HG02884 (cell line): ENCODE measurements around the gene IL1RAPL2.
"Not testable (repeated sequence)": the region's sequence is repeated elsewhere in the genome, so short reads cannot be mapped to it uniquely, and the experiment has no call there.

Experiments
- ATAC-seq: cut with Tn5 transposase; IDR thresholded peaks from one replicate; pipeline ENCODE4 v1.9.1; 2021; ENCODE audit warnings: mild to moderate bottlenecking, moderate library complexity; ENCODE audit not compliant: unreplicated experiment

The IL1RAPL2 gene

DNA sequence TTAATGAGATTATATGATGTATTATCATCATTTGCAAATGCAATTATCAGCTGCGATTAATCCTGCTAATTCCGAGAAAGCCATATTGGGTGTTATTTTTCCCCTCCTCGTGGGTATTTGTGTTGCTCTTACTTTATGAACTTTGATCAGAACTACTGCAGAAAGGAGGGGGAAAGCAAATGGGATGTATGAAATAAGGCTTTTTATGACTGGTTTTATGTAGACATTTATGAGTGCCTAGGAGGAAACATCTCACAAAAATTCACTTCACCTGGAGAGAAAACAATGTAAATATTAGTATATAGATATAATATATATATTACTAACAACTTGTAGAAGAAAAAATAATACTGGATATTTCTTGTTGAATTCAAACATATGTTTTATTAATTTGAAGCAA is 440.1 kb downstream of the IL1RAPL2 start:
- ATAC-seq, result no peak

DNA sequence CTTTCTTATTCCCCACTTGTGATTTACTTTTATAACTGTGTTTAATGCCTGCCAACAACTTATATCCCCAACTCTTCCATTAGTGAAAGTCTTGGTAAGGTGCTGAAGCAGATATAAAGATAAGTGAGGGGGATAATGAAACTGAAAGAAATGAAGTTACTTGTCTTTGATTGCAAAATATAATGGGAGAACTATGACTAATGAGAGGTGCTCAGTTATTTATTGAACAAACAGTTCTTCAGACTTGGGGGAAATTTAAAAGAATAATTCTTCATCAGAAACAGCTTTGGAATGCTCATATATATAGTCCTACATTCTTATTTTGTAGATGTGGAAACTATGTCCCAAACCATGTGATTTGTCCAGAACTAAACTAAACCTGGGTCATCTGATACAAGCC is 441.0 kb downstream of the IL1RAPL2 start:
- no peak for ATAC-seq

DNA sequence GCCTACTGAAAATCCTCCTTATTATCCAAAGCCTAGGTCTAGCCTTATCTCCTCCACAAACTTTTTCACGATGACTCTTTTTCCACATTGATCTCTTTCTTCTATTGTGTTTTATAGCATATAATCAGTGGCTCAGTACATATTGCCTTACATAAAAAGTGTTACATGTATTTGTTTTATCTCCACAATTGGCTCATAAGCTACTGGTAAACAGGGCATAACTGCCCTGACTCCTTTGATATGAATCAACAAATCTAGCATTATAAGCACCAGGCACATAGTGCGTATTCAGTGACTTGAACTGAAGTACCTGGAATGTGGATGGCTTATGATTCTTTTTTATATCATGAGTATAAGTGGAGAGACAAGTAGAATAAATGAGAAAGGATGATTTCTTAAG is 447.7 kb downstream of the IL1RAPL2 start:
- ATAC-seq, result no peak

DNA sequence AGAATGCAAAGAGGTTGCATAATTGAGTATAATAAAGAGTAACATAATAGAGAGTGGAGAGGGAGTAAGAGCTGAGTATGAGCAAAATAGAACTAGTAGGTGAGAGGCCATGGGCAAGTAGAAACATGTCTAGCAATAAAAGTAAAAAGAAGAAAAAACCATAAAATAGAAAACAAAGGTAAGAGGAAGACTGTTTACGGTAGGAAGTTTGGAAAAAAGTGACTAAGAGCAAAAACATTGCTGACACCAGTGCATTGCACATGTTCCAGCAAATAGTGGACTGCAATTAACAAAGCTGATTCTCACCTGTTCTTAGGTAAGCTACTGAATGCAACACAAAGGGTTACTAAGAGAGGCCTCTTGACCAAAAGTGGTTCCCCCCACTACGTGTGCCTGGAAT is 451.6 kb downstream of the IL1RAPL2 start:
- no peak for ATAC-seq

DNA sequence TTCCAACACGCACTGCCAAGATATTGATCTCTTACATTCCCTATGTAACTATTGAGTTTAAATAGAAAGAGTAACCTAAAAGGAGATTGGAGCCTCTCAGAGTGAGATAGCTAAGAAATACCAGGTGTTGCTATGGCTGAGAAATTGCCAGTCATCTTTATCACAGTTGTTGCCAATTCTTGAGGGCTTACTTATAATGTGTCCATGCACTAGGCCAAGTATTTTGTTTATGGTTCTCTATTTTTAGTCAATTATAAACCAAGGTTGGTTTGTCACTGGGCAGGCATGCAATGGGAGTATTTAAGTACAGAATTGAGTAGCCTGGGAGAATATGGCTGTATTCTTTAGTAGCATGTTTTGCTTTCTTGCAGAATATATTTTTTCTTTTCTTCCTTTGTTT is 452.9 kb downstream of the IL1RAPL2 start:
- no peak for ATAC-seq

DNA sequence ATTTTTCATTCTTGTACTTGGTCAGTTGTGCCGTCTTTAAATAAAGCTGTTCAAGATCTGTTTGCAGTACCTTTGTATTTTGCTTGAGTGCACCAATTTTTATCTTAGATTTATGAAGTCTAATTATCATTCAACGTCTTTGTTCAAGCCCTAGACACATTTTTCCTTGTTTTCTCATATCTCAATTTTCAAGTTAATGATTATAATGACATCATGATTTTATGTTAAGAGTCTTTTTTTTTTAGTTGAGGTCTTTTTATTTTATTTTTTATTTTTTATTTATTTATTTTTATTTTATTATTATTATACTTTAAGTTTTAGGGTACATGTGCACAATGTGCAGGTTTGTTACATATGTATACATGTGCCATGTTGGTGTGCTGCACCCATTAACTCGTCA is 463.0 kb downstream of the IL1RAPL2 start:
- not testable (repeated sequence) for ATAC-seq

DNA sequence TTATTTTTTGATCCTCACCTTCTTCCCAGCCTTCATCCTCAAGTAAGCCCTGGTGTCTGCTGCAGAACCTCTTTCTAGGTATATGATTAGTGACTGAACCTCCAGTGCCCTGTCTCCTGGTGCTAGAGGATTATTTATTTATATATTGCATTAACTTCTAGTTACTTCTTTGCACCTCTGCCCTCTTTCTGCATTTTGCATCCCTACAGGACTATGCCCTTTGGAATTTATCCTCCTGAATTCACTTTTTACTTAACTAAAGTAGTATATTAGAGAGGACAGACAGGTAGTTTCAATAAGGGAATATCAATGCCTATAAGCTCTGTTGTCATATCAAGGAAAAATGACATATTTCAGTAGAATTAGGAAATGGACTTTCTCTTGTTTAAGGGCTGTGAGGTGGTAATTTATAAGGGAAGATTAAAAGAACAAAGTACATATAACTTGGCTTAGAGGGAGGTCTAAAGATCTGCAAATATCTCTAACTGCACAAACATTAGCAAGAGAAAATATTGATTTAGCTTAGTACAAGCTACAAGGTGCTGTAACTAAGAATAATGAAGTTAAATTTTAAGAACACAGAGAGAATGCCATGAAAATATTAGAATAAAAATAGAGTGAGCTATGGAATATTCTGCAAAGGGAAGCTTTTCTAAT is 472.8 kb downstream of the IL1RAPL2 start:
- ATAC-seq, result no peak

DNA sequence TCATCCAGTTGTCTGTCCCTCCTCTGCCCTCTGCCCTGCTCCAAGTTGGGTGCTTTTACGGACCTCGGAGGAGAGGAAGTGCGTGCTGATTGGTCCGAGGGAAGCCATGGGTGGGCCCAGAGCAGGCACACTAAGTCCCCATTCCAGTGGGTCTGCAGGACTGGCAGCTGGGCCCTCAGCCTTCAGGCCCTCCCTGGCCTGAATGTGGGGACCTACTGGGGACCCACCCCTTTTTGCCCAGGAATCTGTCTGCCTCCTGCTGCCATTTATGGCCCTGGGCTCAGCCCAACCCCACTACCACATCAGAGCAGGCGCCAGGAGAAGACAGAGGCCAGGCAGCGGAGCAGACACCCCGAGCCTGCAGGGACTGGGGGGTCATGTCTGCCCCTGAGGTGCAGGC is 484.9 kb downstream of the IL1RAPL2 start:
- no peak for ATAC-seq

DNA sequence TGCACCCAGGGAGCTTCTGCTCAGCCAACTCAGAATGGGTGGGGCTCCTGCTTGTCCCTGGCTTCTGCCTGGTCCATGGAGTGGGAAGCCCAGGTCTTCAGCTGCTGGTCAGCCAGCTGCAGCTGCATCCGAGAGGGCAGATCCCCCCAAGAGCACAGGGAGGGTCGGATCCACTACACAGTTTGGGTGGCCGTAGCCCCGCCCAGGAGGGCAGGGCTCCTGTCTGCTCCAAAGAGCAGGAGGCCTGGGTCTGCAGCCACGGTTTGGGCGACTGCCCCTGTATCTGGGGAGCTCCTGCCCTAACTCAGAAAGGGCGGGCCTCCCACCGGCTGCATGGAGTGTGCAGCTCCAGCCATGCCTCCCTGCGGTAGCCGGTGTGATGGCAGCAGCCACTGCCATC is 485.4 kb downstream of the IL1RAPL2 start:
- no peak for ATAC-seq

DNA sequence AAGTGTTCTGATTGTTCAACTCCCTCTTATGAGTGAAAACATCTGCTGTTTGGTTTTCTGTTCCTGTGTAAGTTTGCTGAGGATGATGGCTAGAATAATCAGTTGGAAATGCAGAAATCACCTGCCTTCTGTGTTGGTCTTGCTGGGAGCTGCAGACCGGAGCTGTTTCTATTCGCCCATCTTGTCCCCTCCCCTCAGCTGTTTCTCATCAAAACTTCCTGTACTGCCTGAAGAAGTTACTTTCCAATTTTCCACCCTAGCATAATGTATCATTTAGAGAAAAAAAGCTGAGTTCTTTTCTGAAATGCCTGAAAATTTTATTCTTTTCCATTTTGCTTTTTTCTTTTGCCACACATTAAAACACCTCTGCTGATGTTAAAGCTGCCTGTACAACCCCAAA is 486.9 kb downstream of the IL1RAPL2 start:
- no peak for ATAC-seq

DNA sequence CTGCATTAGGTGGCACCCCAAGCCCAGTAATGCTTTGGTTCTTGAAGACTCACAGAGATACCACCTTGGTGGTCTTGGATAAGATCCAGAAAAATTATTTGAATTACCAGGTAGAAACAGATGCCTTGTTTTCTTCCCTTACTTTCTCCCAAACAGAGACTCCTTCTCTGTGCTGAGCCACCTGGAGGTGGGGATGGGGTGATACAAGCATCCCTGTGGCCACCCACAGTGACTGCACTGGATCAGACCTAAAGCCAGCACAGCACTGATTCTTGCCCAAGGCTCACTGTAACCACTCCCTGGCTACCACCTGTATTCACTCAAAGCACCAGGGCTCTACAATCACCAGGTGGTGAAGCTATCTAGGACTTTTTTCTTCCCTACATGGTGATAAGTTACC is 497.7 kb downstream of the IL1RAPL2 start:
- no peak for ATAC-seq

DNA sequence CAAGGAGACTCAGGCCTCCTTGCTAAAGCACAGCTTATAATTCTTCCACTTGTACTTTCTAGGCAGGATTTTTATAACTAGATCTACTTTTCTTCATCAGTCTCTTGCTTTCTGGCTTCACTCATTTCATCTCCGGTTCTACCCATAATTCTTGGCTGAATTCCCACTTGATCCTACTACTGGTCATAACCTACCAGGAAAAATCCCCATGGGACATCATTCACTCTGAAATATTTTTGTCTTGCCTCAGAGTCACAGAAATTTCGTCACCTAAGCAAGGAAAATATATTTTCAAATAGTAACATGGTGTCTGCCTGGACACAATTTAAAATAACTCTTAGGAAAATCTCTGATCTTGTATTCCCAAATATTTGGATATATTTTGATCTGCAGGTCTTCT is 532.2 kb downstream of the IL1RAPL2 start:
- ATAC-seq, result no peak

DNA sequence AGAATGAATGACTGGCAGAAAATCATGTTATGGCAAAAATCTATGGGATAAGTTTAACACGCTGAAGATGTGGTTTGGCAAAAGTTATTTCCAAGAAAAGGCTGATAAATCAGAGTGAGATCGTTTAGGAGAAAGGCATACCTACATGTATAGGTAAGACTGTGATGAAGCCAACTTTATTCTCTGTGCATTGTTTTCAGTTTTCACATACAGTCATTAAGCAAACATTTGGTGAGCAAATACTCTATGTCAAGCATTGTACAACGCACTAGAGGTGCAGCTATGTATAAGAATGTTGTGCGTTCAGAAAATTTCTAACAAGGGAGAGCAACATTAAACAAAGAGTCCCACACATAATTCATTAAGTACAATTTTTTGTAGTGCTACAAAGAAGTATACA is 532.8 kb downstream of the IL1RAPL2 start:
- ATAC-seq, result no peak

DNA sequence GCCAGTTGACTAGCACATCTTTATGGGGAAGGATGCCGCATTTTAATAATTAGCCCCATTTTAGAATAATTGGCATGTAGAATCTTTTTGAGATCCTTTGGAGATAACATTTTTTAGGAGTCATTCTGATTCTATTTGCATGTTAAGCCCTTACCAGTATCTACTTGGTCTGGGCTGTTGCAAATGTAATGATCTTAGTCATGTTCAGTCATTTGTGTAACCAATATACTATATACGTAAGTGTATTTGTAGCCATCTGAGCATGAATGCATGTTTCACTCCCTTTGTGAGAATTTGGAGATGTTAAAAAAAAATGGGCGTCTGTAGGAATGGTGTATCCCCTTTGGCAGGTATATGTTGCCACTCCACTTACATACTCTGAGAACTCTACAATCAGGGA is 535.4 kb downstream of the IL1RAPL2 start:
- no peak for ATAC-seq

DNA sequence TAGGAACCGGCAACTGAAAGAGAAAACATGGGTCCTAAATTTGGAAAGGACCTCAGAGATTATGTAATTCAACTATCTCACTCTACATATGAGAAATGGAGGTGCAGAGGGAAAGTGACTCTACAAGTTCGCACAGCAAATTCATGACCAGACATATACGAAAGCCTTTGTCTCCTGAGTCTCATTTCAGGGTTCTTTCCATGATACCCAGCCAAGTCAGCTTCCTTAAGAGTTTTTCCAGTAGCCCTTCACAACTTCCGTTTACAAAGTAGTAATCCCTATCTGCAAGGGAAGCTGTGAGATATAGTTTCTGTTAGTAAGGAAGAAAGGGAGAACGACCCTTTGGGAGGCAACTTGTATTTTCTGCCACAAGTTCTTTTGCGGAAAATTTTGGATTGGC is 543.9 kb downstream of the IL1RAPL2 start:
- ATAC-seq, result no peak

DNA sequence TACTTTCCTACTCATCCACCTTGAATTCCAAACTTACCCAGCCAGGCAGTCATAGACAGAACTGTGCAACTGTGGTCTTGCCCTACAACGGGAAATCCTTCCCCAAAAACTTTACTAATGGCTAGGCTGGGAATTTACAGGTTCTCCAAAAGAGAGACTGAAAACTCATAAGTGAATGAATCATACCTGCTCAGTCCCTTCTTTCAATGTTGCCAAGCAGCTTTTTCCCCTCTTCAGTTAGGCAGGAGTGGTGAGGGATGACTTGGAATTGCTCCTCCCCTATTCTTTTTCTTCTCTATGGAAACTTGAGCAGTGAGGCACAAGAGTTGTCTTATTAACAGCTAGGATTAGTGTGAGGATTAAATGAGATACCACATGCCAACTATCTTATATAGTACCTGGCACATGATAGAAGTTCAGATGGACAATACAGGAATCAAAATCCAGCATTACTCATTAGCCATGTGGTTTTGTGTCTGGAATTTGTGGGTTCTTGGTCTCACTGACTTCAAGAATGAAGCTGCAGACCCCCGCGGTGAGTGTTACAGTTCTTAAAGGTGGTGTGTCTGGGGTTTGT is 548.6 kb downstream of the IL1RAPL2 start:
- ATAC-seq, result no peak

DNA sequence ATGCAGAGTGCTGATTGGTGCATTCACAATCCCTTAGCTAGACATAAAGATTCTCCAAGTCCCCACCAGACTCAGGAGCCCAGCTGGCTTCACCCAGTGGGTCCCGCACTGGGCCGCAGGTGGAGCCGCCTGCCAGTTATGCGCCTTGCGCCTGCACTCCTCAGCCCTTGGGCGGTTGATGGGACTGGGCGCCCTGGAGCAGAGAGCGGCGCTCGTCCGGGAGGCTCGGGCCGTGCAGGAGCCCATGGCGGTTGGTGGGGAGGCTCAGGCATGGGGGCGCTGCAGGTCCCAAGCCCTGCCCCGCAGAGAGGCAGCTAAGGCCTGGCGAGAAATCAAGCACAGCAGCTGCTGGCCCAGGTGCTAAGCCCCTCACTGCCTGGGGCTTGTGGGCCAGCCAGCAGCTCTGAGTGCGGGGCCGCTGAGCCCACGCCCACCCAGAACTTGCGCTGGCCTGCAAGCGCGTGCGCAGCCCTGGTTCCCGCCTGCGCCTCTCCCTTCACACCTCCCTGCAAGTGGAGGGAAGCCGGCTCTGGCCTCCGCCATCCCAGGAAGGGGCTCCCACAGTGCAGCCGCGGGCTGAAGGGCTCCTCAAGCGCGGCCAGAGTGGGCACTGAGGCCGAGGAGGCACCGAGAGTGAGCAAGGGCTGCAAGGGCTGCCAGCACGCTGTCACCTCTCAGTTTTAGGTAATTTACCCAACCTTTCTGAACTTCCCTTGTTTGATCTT is 549.8 kb downstream of the IL1RAPL2 start:
- ATAC-seq, result not testable (repeated sequence)

DNA sequence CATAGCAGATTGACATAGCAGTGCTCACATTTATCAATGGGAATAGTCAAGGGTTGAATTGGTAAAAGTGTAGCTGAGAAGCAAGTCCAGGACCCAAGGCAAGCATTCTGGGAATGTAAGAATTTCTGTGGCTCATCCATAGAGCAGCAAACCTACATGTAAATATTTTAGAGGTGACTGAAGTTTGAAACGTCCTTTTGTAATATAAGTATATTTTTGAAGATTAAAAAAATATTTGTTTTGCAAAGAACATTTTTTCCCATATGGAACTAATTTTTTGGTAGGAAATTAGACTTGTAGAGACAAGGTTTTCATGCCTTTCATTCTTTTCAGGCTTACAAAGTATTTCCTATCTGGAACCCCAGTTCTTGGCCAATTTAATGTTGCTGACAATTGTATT is 550.5 kb downstream of the IL1RAPL2 start:
- ATAC-seq, result no peak

DNA sequence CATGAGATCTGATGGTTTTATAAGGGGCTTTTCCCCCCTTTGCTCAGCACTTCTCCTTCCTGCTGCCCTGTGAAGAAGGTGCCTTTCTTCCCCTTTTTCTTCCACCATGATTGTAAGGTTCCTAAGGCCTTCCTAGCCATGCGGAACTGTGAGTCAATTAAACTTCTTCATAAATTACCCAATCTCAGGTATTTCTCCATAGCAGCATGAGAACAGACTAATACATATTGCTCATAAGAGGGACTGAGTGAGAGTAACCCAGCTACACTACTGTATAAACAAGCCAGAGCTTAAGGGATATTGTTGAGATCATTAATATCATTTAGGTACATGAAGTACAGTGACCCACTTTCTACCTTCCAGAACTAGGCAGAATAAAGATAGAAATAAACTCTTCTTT is 551.6 kb downstream of the IL1RAPL2 start:
- no peak for ATAC-seq

DNA sequence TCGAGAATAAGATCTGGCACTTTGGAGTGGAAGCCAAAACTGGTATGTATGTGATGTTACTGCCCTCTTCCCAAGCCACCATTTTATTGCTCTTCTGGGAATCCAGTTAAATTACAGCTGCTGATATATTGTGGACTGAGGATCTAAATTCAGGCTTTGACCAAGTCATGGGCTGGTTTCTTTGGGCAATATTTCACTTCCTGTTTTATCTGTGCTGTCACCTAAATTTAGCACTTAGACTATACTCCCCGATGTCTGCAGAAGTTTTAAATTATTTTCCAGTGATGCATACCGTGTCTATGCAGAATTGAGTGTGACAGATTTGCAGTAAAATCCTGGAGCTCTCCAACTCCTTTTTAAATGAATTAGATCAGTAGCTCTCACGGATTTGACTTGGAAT is 554.5 kb downstream of the IL1RAPL2 start:
- no peak for ATAC-seq

DNA sequence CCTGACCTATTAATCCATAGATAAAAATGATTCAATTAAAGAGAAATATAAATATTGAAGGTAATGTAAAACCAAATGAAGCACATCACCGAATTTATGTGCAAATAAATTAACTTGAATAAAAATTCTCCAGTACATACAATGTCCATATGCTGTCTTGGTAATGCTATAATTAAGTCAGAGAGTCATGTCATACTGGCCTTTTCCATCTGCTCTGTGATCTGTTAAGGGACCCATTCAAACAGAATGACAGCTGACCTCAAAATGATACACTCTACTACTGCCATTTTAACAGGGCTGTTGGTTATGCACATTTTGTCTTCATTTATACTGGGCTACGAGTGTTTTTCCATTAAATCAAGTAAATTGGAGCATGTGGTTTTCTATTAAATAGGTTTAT is 555.2 kb downstream of the IL1RAPL2 start:
- no peak for ATAC-seq

DNA sequence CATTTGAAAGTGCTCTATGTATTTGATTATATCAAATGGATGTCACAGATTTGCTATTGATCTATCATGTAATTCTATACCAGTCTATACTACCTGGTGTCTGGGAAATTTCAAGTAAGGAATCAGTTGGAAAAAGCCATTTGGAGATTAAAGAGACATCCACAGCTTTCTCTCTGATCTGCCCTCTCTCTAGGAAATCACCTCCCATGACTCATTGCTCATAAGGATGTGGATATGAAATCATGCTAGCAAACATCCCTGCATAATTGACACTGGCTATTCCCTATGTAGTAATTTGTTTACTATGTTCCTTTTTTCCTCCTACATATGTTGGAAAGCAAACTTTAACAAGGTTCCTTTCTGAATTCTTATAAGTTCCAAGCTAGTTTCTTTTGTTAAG is 560.2 kb downstream of the IL1RAPL2 start:
- ATAC-seq, result no peak
